Uterus (tissue), 4 donors: ENCODE measurements around the gene CLDND1. TPM values are rescaled to one million over a fixed set of nuclear protein-coding genes. Genes with fewer than 3 reads are reported as not detected.

ENCODE experiments used
- DNase-seq, 2 donors: peaks; one replicate each; pipeline ENCODE4 v3.0.0-alpha.2; 2019 to 2020
- H3K27ac ChIP-seq, 2 donors: fragments of 200-600 bp; sonication (generic); 1 replicate in 1 of 2; 2 replicates in 1 of 2; pipeline ENCODE4 v1.5.1; 2016 to 2018
- H3K27me3 ChIP-seq, 2 donors: fragments of 200-600 bp; sonication (generic); one replicate each; pipeline ENCODE4 v1.5.1; 2018 to 2019; ENCODE audit warnings: control low read depth in 1 of 2
- H3K36me3 ChIP-seq, 2 donors: fragments of 200-600 bp; sonication (generic); one replicate each; pipeline ENCODE4 v1.5.1; 2019; ENCODE audit warnings: control low read depth in 1 of 2
- H3K4me1 ChIP-seq, 2 donors: fragments of 200-600 bp; sonication (generic); one replicate each; pipeline ENCODE4 v1.5.1; 2018 to 2019; ENCODE audit warnings: control low read depth in 1 of 2
- H3K4me3 ChIP-seq, 2 donors: fragments of 200-600 bp; sonication (generic); 1 replicate in 1 of 2; 2 replicates in 1 of 2; pipeline ENCODE4 v1.5.1; 2018 to 2019; ENCODE audit warnings: mild to moderate bottlenecking in 1 of 2
- H3K9me3 ChIP-seq, 2 donors: fragments of 200-600 bp; sonication (generic); one replicate each; pipeline ENCODE4 v1.5.1; 2019; ENCODE audit warnings: control low read depth in 1 of 2
- CTCF ChIP-seq, 4 experiments: fragments of 200-600 bp in 2 of 4; fragments of 450-650 bp in 2 of 4; sonication (generic) in 2 of 4; IDR thresholded peaks; one replicate each; pipeline ENCODE4 v1.5.1; 2016 to 2019; ENCODE audit warnings: antibody characterized with exemption in 4 of 4, mild to moderate bottlenecking in 2 of 4, moderate library complexity in 1 of 4
- POLR2A ChIP-seq, 2 donors: fragments of 450-650 bp; IDR thresholded peaks; one replicate each; pipeline ENCODE4 v1.6.1; 2016; ENCODE audit warnings: antibody characterized with exemption in 2 of 2, mild to moderate bottlenecking in 1 of 2, moderate library complexity in 1 of 2
- intact Hi-C: fragments of 100-400 bp; cut with DNase I; formaldehyde crosslinking; loops from one replicate; pipeline ENCODE4 v1.15.1; 2023; ENCODE audit warnings: low total_unique reads
- total RNA-seq, 4 donors: library from RNA; depleted of rRNA in 3 of 4; stranded (reverse); fragments of >200 nt in 3 of 4; gene quantifications; one replicate each; pipeline versions ENCODE4 v1.1.0 to v1.2.4, GENCODE V29; 2014 to 2023
- donor health status: DM: yes; HTN: yes; CAD: no.

Gene CLDND1
- total RNA-seq, 4 donors from 2014 or later: 134 to 253 (median 150) TPM

- DNase-seq: no peak
- Histone ChIP-seq H3K27me3 (no peaks in the 10 kb centered on the region), H3K27ac (no peak overlapping the region), H3K4me1 (no peaks in the 10 kb centered on the region), H3K9me3 (no peaks in the 10 kb centered on the region), H3K4me3 (no peak overlapping the region), H3K36me3 (no peaks in the 10 kb centered on the region)
- intact Hi-C loops: no loop called here
- TF ChIP-seq CTCF (IDR thresholded peaks at IDR 0.05): no peak
- TF ChIP-seq POLR2A (IDR thresholded peaks at IDR 0.05): no peak
Observed at GRCh38 chr3:98504539-98504938, 18.2 kb downstream of the CLDND1 start.

GRCh38 chr3:98501863-98502576 lies 20.7 kb downstream of the CLDND1 start:
- intact Hi-C loops: no loop called here
- Histone ChIP-seq H3K4me3 (no peak overlapping the region), H3K4me1 (no peaks in the 10 kb centered on the region), H3K9me3 (no peaks in the 10 kb centered on the region), H3K27ac (no peak overlapping the region), H3K36me3 (no peaks in the 10 kb centered on the region), H3K27me3 (no peaks in the 10 kb centered on the region)
- no peak for TF ChIP-seq POLR2A (IDR thresholded peaks at IDR 0.05)
- no peak for DNase-seq

GRCh38 chr3:98501270-98501669 lies 21.4 kb downstream of the CLDND1 start:
- H3K27ac ChIP-seq: no peak overlapping the region
- intact Hi-C loops: no loop called here
- H3K27me3 ChIP-seq: no peaks in the 10 kb centered on the region
- H3K9me3 ChIP-seq: no peaks in the 10 kb centered on the region
- no peak for TF ChIP-seq POLR2A (IDR thresholded peaks at IDR 0.05)
- no peak for TF ChIP-seq CTCF (IDR thresholded peaks at IDR 0.05)
- H3K36me3 ChIP-seq: no peaks in the 10 kb centered on the region
- H3K4me1 ChIP-seq: no peaks in the 10 kb centered on the region
- DNase-seq: no peak
- no peak overlapping the region for H3K4me3 ChIP-seq

- H3K27ac ChIP-seq: no peak overlapping the region
- no peaks in the 10 kb centered on the region for H3K4me1 ChIP-seq
- intact Hi-C loops: no loop called here
Observed at GRCh38 chr3:98500019-98500418, 22.7 kb downstream of the CLDND1 start.

GRCh38 chr3:98497381-98497780 lies 25.3 kb downstream of the CLDND1 start, which contains the start of gene OR5K2:
Gene OR5K2, plus strand, starts transcription at chr3:98497681. Its CDS starts 0 bp downstream, at chr3:98497681.
- intact Hi-C loops: no loop called here
- TF ChIP-seq CTCF (IDR thresholded peaks at IDR 0.05) (no peak), POLR2A (IDR thresholded peaks at IDR 0.05) (no peak)
- no peak within 1 kb of the TSS for H3K27ac ChIP-seq
- DNase-seq: no peak
- no peaks in the 10 kb centered on the region for H3K9me3 ChIP-seq
- no peaks in the 10 kb centered on the region for H3K4me1 ChIP-seq
- H3K36me3 ChIP-seq: no peaks in the 10 kb centered on the region
- no peak within 1 kb of the TSS for H3K4me3 ChIP-seq
- H3K27me3 ChIP-seq: no peaks in the 10 kb centered on the region

More at GRCh38 chr3:98500019-98500418, 22.7 kb downstream of the CLDND1 start:
- Histone ChIP-seq H3K9me3 (no peaks in the 10 kb centered on the region), H3K36me3 (no peaks in the 10 kb centered on the region), H3K27me3 (no peaks in the 10 kb centered on the region), H3K4me3 (no peak overlapping the region)
- no peak for DNase-seq
- TF ChIP-seq CTCF (IDR thresholded peaks at IDR 0.05) (no peak), POLR2A (IDR thresholded peaks at IDR 0.05) (no peak)
